ES-I3 (cell line): Measurements from ENCODE around the gene POC1B.

Experiments used
- H3K36me3 ChIP-seq: 2 replicates; pipeline ENCODE4 v1.6.1; 2013; ENCODE audit warnings: mild to moderate bottlenecking, low read length, control low read depth, moderate library complexity; ENCODE audit not compliant: insufficient read depth
- H3K4me1 ChIP-seq: 2 replicates; pipeline ENCODE4 v1.6.1; 2013; ENCODE audit warnings: mild to moderate bottlenecking, control low read depth, low read length; ENCODE audit not compliant: insufficient read depth
- H3K9ac ChIP-seq: 2 replicates; pipeline ENCODE4 v1.6.1; 2013; ENCODE audit warnings: low read depth, mild to moderate bottlenecking, low read length, moderate library complexity
- H3K9me3 ChIP-seq: 2 replicates; pipeline ENCODE4 v1.6.1; 2013; ENCODE audit warnings: mild to moderate bottlenecking, low read length, moderate library complexity; ENCODE audit not compliant: control insufficient read depth, insufficient read depth

POC1B gene

DNA sequence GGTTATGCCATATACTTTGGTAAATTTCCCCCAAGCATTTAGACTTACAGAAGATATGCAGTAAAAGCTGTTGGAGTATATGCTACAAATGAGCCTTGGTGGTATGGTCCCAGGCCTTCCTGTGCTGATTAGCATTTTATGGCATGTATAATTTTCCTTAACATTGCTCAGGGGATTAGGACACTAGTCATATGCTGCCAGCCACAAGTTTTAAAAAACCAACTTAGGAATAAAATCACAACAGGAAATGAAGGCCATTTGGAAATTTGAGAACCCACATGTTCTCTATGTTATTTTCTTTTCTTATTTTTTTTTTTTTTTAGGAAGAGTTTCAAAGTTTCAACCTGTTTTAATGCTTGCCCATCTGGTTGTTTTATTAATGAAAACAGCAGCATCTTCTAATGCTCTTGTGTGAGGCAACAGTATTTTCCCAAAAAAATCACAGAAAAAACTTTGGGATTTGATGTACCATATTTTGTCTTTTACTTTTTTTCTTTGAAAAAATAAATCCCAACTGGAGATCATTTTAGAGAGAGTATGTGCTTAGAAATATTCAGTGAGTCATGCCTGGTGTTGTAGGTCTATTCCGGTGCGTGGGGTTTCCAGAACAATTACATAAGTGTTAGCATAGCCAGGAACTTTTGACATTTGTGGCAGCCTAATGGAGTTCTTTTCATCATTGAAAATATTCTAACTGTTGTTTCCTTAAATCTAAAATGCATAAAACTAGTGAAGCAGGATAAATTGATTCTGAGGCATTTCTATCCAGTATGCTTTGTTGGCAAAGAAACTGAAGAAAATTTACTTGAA, 151.9 kb downstream of the POC1B start:
- H3K36me3 ChIP-seq, result no peaks in the 10 kb centered on the region
- H3K9me3 ChIP-seq, result no peaks in the 10 kb centered on the region
- H3K4me1 ChIP-seq, result peaks cover 13% of the 10 kb centered on the region; the same call in 1 of the 2 replicates
- no peak overlapping the region for H3K9ac ChIP-seq

DNA sequence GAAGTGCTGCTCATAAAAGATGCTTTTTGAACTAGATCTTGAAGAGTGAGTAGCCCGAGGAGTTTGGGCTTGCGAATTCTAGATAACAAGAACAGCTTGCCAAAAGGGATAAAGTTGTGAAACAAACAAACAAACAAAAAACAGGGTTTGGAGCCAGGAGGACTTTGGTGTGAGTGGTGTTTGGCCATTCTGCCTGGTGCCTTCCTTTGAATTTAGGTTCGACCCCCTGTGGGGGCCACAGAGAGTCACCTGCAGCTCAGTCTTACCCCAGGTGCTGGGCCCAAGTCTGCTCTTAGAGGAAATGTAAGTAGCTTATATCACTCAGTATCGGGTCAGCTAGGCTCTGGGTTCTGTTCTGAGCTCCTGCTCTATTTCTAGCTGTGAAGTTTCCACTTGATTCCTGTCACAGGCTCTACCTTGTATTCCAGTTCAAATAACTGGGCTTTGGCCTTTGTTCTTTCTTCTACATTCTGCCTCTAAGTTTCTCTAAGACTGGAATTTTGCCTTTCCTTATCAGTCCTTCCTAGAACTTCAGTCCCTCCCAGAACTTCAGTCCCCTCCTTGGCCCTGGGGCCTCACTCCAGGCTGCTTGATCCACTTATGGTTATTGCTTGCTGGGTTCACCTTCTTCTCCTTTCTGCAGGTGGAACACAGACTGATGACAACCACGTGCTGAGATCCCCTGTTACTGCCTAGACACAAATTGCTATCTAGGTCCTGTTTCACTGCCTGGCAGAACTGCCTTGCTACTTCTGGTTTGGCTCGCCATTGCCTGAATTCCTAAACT, 153.1 kb downstream of the POC1B start:
- H3K9me3 ChIP-seq, result no peaks in the 10 kb centered on the region
- no peaks in the 10 kb centered on the region for H3K36me3 ChIP-seq
- peaks cover 13% of the 10 kb centered on the region; the same call in 1 of the 2 replicates for H3K4me1 ChIP-seq
- no peak overlapping the region for H3K9ac ChIP-seq

- Histone ChIP-seq H3K9me3 (no peaks in the 10 kb centered on the region), H3K4me1 (peaks cover 13% of the 10 kb centered on the region; the same call in 1 of the 2 replicates), H3K9ac (no peak overlapping the region), H3K36me3 (no peaks in the 10 kb centered on the region)
Measured at GRCh38 chr12:89370850-89371249, 155.0 kb downstream of the POC1B start.

DNA sequence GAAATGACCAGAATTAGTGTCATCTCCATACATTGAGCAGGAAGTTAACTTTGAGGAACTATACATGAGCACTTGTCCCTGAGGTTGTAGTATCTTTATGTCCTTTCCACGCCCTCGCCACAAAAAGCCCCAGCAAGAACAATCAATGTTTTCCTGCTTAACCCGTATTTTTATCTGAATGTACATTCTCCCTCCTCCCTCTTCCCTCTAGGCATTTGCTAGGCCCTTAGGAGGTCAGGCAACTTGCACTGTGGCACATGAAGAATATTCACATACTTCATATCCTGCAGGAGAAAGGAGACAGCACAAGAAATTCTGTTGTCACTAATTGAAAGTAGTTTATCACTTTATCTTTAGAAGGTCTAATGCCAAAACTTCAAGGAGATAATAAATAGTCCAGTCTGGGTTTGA, 155.4 kb downstream of the POC1B start:
- no peak overlapping the region for H3K9ac ChIP-seq
- H3K9me3 ChIP-seq, result no peaks in the 10 kb centered on the region
- no peaks in the 10 kb centered on the region for H3K36me3 ChIP-seq
- peaks cover 13% of the 10 kb centered on the region; the same call in 1 of the 2 replicates for H3K4me1 ChIP-seq
